K562 (cell line): Measurements from ENCODE around the gene RBM4B. TPM values are rescaled to one million over a fixed set of nuclear protein-coding genes. Genes with fewer than 3 reads are reported as not detected.

ENCODE experiments used
- ATAC-seq: fragments of 200-7000 bp; cut with Tn5 transposase; 3 replicates; pipeline ENCODE4 v1.9.1; 2020; ENCODE audit warnings: moderate library complexity
- BruUV-seq: library from RNA; stranded (reverse); fragments of 400-500 nt; replicated peaks from 2 replicates; lab custom pipeline; 2021; lab: Mats Ljungman, UMichigan
- CTCF ChIA-PET: fragments of 300-600 bp; formaldehyde crosslinking; extraction: SDS; loops from one replicate; lab custom pipeline; 2021; ENCODE audit warnings: low intra/inter-chr PET ratio; lab: Yijun Ruan, JAX
- POLR2A ChIA-PET: fragments of 300-600, 350-650 bp; sonication (Branson Sonifier 250); formaldehyde crosslinking; extraction: SDS; loops from one replicate; lab custom pipeline; 2021; ENCODE audit warnings: antibody characterized with exemption, inconsistent platforms; lab: Yijun Ruan, JAX
- DNase-seq, 4 experiments: peaks; one replicate each; pipeline versions ENCODE4 v3.0.0 to v3.0.0-alpha.2; 2011 to 2018; ENCODE audit warnings: low spot score in 3 of 4, mixed read lengths in 3 of 4; ENCODE audit errors: extremely low read depth in 1 of 4
- FAIRE-seq: peaks from 2 replicates; lab custom pipeline; 2011; peaks lifted over from hg19 to GRCh38; lab: Jason Lieb, UNC
- H2AFZ ChIP-seq: 2 replicates; pipeline ENCODE4 v1.6.0; 2011; ENCODE audit warnings: low read depth, low read length, control low read depth, inconsistent platforms
- H3K27ac ChIP-seq: fragments of 200-600 bp; 3 replicates; pipeline ENCODE4 v1.8.0; 2011; ENCODE audit warnings: low read depth, mild to moderate bottlenecking, control low read depth, inconsistent platforms, low read length, moderate library complexity, mixed read lengths; ENCODE audit errors: extremely low read depth
- H3K27me3 ChIP-seq, 2 experiments: fragments of 300-600 bp in 1 of 2; 2 replicates in 1 of 2; 3 replicates in 1 of 2; pipeline versions ENCODE4 v1.6.0 to v1.8.0; 2011; ENCODE audit warnings: inconsistent platforms in 2 of 2, low read length in 2 of 2, mild to moderate bottlenecking in 1 of 2, mixed read lengths in 1 of 2, moderate library complexity in 1 of 2; ENCODE audit not compliant: control insufficient read depth in 2 of 2, insufficient read depth in 2 of 2
- H3K36me3 ChIP-seq: fragments of 300-600 bp; 3 replicates; pipeline ENCODE4 v1.8.0; 2011; ENCODE audit warnings: mild to moderate bottlenecking, low read length, inconsistent platforms; ENCODE audit not compliant: control insufficient read depth, insufficient read depth
- H3K4me1 ChIP-seq, 2 experiments: fragments of 200-600 bp in 1 of 2; replicated peaks in 1 of 2; 2 replicates in 1 of 2; 3 replicates in 1 of 2; pipeline versions ENCODE4 v1.5.1 to v1.8.0; 2011; ENCODE audit warnings: inconsistent platforms in 2 of 2, low read length in 2 of 2, mild to moderate bottlenecking in 1 of 2, mixed read lengths in 1 of 2, moderate library complexity in 1 of 2; ENCODE audit not compliant: control insufficient read depth in 2 of 2, insufficient read depth in 2 of 2
- H3K4me2 ChIP-seq: 2 replicates; pipeline ENCODE4 v1.6.1; 2011; ENCODE audit warnings: low read length, control low read depth, inconsistent platforms, mixed read lengths; ENCODE audit not compliant: insufficient read depth
- H3K4me3 ChIP-seq: fragments of 200-600 bp; sonication (generic), shearing (Covaris generic); 2 replicates; pipeline ENCODE4 v1.5.1; 2016; ENCODE audit warnings: control low read depth, inconsistent platforms
- H3K79me2 ChIP-seq: fragments of 200-600 bp; 3 replicates; pipeline ENCODE4 v1.8.0; 2011; ENCODE audit warnings: low read length, inconsistent platforms; ENCODE audit not compliant: control insufficient read depth, insufficient read depth
- H3K9ac ChIP-seq, 2 experiments: 2 replicates each; pipeline versions ENCODE4 v1.6.0 to v1.6.1; 2011; ENCODE audit warnings: low read depth in 2 of 2, low read length in 2 of 2, control low read depth in 1 of 2, inconsistent platforms in 1 of 2, mild to moderate bottlenecking in 1 of 2, mixed read lengths in 1 of 2; ENCODE audit not compliant: insufficient read depth in 1 of 2
- H3K9me1 ChIP-seq: one replicate; pipeline ENCODE4 v1.6.0; 2011; ENCODE audit warnings: inconsistent platforms, mild to moderate bottlenecking, low read length, moderate library complexity; ENCODE audit not compliant: control insufficient read depth, insufficient read depth
- H3K9me3 ChIP-seq: replicated peaks from 2 replicates; pipeline ENCODE4 v1.5.1; 2011; ENCODE audit warnings: low read depth, low read length, inconsistent platforms; ENCODE audit not compliant: control insufficient read depth, insufficient read depth
- H4K20me1 ChIP-seq: replicated peaks from 2 replicates; pipeline ENCODE4 v1.6.1; 2011; ENCODE audit warnings: low read length, inconsistent platforms, mixed read lengths; ENCODE audit not compliant: control insufficient read depth, insufficient read depth
- FOSL1 ChIP-seq: fragments of 200-800 bp; sonication (Bioruptor generic); conservative IDR thresholded peaks from 2 replicates; pipeline ENCODE4 v1.6.1; 2016; ENCODE audit warnings: missing genetic modification characterization, missing compliant biosample characterization
- MTA3 ChIP-seq: fragments of 450-650 bp; formaldehyde crosslinking; IDR thresholded peaks from 2 replicates; pipeline ENCODE4 v1.6.1; 2017; ENCODE audit warnings: mild to moderate bottlenecking, borderline replicate concordance
- ZBTB40 ChIP-seq, 2 experiments: fragments of 450-650 bp in 1 of 2; sonication (generic) in 1 of 2; formaldehyde crosslinking in 1 of 2; IDR thresholded peaks; 2 replicates each; pipeline versions ENCODE4 v1.7.1 to v1.9.0; 2016 to 2022; ENCODE audit warnings: inconsistent platforms in 1 of 2, mild to moderate bottlenecking in 1 of 2, missing genetic modification reagents in 1 of 2
- ZNF212 ChIP-seq: fragments of 450-650 bp; formaldehyde crosslinking; IDR thresholded peaks from 2 replicates; pipeline ENCODE4 v1.4.0; 2020; ENCODE audit warnings: mild to moderate bottlenecking
- ZNF217 ChIP-seq: sonication (generic); formaldehyde crosslinking; IDR thresholded peaks from 2 replicates; pipeline ENCODE4 v1.8.0; 2022; ENCODE audit warnings: mild to moderate bottlenecking, missing genetic modification reagents
- WGBS: fragments of 100-300 bp; shearing (Covaris generic); methylation state at CpG from one replicate; pipeline ENCODE4 v1.1.6; 2016; ENCODE audit warnings: low coverage, mixed read lengths; ENCODE audit not compliant: insufficient coverage; ENCODE audit errors: missing lambda C conversion rate; 5-methylcytosine and 5-hydroxymethylcytosine counted together
- in situ Hi-C: fragments of 300-500 bp; cut with MboI; formaldehyde crosslinking; loops from 4 replicates; pipeline ENCODE4 v1.15.0; 2018; ENCODE audit warnings: inconsistent platforms, mixed read lengths
- intact Hi-C: fragments of 100-400 bp; cut with micrococcal nuclease; formaldehyde crosslinking; loops from 2 replicates; pipeline ENCODE4 v1.14.2; 2022
- polyA plus RNA-seq, 8 experiments: library from polyadenylated mRNA; depleted of rRNA in 4 of 8; stranded (reverse) in 5 of 8; unstranded in 3 of 8; fragments of >200 nt; fragmentation: Nextera tagmentation in 2 of 8; fragmentation: Illumina TruSeq in 1 of 8; extraction: Ambion mirVana in 2 of 8; extraction: Trizol in 1 of 8; gene quantifications; 2 replicates each; pipeline versions ENCODE4 v1.2.1 to v1.2.3, GENCODE V29; 2011 to 2014; ENCODE audit warnings: inconsistent platforms in 1 of 8, missing spikeins in 1 of 8
- total RNA-seq, 7 experiments: library from RNA; depleted of rRNA in 6 of 7; stranded (reverse); fragments of >200 nt in 6 of 7; fragmentation: Illumina TruSeq in 2 of 7; extraction: Trizol in 2 of 7; gene quantifications; 2 replicates each; pipeline versions ENCODE4 v1.2.1 to v1.2.3, GENCODE V29; 2011 to 2021; ENCODE audit warnings: low replicate concordance in 1 of 7

The RBM4B gene
- total and polyA plus RNA-seq, 9 of the 15 experiments (the other 6 are each of a cell fraction or from before 2014, with no cell fraction given) = 14.6 to 39.9 (median 23.3) TPM

- intact Hi-C loops = no loop called here
- peaks cover 0 to 7% of the 10 kb centered on the region in 2 experiments; a peak in 3 of 5 replicates for H3K4me1 ChIP-seq
- ATAC-seq (no peak), DNase-seq (no peak), FAIRE-seq (no peak)
- in situ Hi-C loops = no loop called here
- peaks cover 58% of the 10 kb centered on the region for H3K79me2 ChIP-seq
- H3K9me1 ChIP-seq = peaks cover 3% of the 10 kb centered on the region
- H3K27ac ChIP-seq = no peak overlapping the region
- BruUV-seq = no TSS peak
- peaks cover 75% of the 10 kb centered on the region for H3K36me3 ChIP-seq
- no peaks in the 10 kb centered on the region for H3K27me3 ChIP-seq
- H2AFZ ChIP-seq = no peak overlapping the region
- H4K20me1 ChIP-seq = peaks cover 10% of the 10 kb centered on the region; the same call in 1 of the 2 replicates
- H3K4me2 ChIP-seq = no peak overlapping the region
- no peak overlapping the region for H3K4me3 ChIP-seq
- no CpG with 5 or more reads among the region's 1 CpG for WGBS
- ChIA-PET POLR2A (interaction anchor here (0.7 to 7.8 kb wide), 4 partner anchors 14 to 1366 kb away, joined by 4 to 83 read pairs (median 6); partner anchors contain the start of gene RBM4B), CTCF (no interaction called here)
- no peak overlapping the region for H3K9ac ChIP-seq
- TF ChIP-seq MTA3 = no peak
- H3K9me3 ChIP-seq = no peaks in the 10 kb centered on the region
These were observed 13.9 kb downstream of the RBM4B start for GRCh38 chr11:66663741-66664296.

GRCh38 chr11:66659763-66660162 lies 17.9 kb downstream of the RBM4B start:
- peak overlapping the region; percentile 26; the same call in 1 of the 3 replicates for H3K27ac ChIP-seq
- POLR2A ChIA-PET = interaction anchor here (0.9 to 7.8 kb wide), 6 partner anchors 8 to 39 kb away, joined by 3 to 83 read pairs (median 4); partner anchors contain the start of gene RBM4
- no peak overlapping the region for H3K4me3 ChIP-seq
- no peaks in the 10 kb centered on the region for H3K9me3 ChIP-seq
- FAIRE-seq (peak; percentile 76), ATAC-seq (peak; percentile 74), DNase-seq (peak in 1 of 4 experiments; percentile 49)
- peaks cover 4% of the 10 kb centered on the region; the same call in 1 of the 2 replicates for H4K20me1 ChIP-seq
- peaks cover 0 to 7% of the 10 kb centered on the region in 2 experiments; a peak in 3 of 5 replicates for H3K4me1 ChIP-seq
- no peak overlapping the region for H2AFZ ChIP-seq
- CTCF ChIA-PET = no interaction called here
- no peaks in the 10 kb centered on the region for H3K9me1 ChIP-seq
- no peaks in the 10 kb centered on the region for H3K27me3 ChIP-seq
- peaks cover 46% of the 10 kb centered on the region for H3K79me2 ChIP-seq
- intact Hi-C loops (no loop called here), in situ Hi-C loops (no loop called here)
- H3K36me3 ChIP-seq = peaks cover 55% of the 10 kb centered on the region; the same call in 2 of the 3 replicates
- 0% methylated on average over 2 of the region's 2 CpGs for WGBS
- H3K4me2 ChIP-seq = peak overlapping the region; percentile 3; the same call in 1 of the 2 replicates
- H3K9ac ChIP-seq = no peak overlapping the region
- BruUV-seq = no TSS peak
- TF ChIP-seq ZBTB40 (IDR thresholded peaks at IDR 0.05) (peak; percentile 14; the same call in 1 of the 2 replicates), ZBTB40 (CRISPR knock-in tag; IDR thresholded peaks at IDR 0.05) (no peak), ZNF217 (CRISPR knock-in tag) (no peak), FOSL1 (no peak), ZNF212 (CRISPR knock-in tag) (no peak)
